ENCODE data around the gene PTK6. TPM values are rescaled to one million over a fixed set of nuclear protein-coding genes. Genes with fewer than 3 reads are reported as not detected.

Gene PTK6
- total RNA-seq, 2 donors from 2014 or later: 85.7 to 117 TPM

DNA sequence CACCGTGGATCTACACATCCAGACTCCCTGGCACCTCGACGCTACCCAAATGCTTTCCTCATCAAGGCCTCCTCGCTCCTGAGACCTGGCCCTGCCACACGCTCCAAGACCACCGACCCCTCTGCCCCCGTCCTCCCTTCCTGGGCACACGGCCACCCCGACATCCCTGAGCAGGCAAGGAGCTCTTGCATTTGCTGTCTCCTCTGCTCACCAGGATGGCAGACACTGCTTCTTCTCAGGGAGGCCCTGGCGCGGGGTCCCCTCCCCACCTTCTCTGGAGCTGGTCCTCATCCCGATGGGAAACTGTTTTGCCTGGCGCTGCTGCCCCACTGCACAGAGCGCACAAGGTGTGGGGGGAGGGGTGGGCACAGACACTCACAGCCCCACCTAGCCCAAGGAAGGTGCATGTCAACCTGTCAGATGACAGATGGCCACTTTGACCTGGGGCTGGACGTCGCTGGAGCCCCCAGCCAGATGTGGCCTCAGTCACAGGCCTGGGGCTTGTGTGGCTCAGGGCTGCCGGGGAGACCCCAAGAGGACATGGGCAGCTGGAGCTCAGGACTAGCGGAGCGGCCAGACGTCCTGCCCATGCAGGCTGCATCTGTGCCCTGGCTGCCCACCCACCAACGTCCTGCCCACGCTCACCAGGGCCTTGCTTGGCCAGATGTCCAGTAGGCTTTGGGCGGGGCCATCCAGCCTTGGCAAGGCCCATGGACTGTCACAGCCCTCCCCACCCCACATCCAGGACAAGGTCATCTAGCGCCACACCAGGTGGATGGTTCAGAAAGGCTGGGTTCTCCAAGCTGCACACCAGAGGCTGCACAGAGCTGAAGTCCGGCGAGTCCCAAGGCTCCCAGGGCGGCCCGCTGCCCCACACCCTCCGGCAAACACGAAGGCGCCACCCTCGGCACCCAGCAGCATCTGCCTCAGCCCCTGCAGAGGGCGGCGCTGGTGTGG is 58.6 kb downstream of the PTK6 start:
- intact Hi-C loops (cut with DNase I, micrococcal nuclease): no loop called here
- no peak for ATAC-seq
- DNase-seq: no peak

Other genes starting within 250 kb of the PTK6 start
- not detected for gene COL20A1, start 244.2 kb downstream of the PTK6 start, total RNA-seq
- gene CHRNA4, start 176.0 kb downstream of the PTK6 start, total RNA-seq: not detected
- under 1 TPM; 0.21 to 0.28 TPM for gene KCNQ2, start 64.7 kb downstream of the PTK6 start, total RNA-seq
- gene EEF1A2, start 38.3 kb downstream of the PTK6 start, total RNA-seq: 1 to 10 TPM; 1.3 to 1.8 TPM
- 100 to 1,000 TPM; 554 to 564 TPM for gene PPDPF, start 16.6 kb downstream of the PTK6 start, total RNA-seq
- 1 to 10 TPM; 2.4 to 4.6 TPM for gene SRMS, start 10.4 kb upstream of the PTK6 start, total RNA-seq
- gene FNDC11, start 16.8 kb upstream of the PTK6 start, total RNA-seq: under 1 TPM in 1 of 2 donors, not detected in 1; 0.42 TPM
- 10 to 100 TPM; 39.2 to 43.0 TPM for gene HELZ2, start 36.9 kb upstream of the PTK6 start, total RNA-seq
- 10 to 100 TPM in 1 of 2 donors, 1 to 10 TPM in 1; 9.7 to 11.6 TPM for gene GMEB2, start 89.7 kb upstream of the PTK6 start, total RNA-seq
- 1 to 10 TPM; 2.9 to 5.5 TPM for gene STMN3, start 116.0 kb upstream of the PTK6 start, total RNA-seq
- 10 to 100 TPM; 16.9 to 34.6 TPM for gene RTEL1, start 120.9 kb upstream of the PTK6 start, total RNA-seq
- 1 to 10 TPM in 1 of 2 donors, not detected in 1; 8.9 TPM for gene TNFRSF6B, start 159.3 kb upstream of the PTK6 start, total RNA-seq
- gene ARFRP1, start 170.6 kb upstream of the PTK6 start, total RNA-seq: 10 to 100 TPM; 52.2 to 69.5 TPM
- 10 to 100 TPM; 31.4 to 32.4 TPM for gene ZGPAT, start 170.7 kb upstream of the PTK6 start, total RNA-seq
- gene LIME1, start 199.3 kb upstream of the PTK6 start, total RNA-seq: 10 to 100 TPM; 11.1 to 13.4 TPM
- 10 to 100 TPM; 41.2 to 48.0 TPM for gene SLC2A4RG, start 202.4 kb upstream of the PTK6 start, total RNA-seq

All from left colon (tissue), 2 donors.